ENCODE results near the gene ESRRB. TPM values are rescaled to one million over a fixed set of nuclear protein-coding genes. Genes with fewer than 3 reads are reported as not detected.

Gene ESRRB
- total RNA-seq, 2 donors from 2014 or later = 1.1 to 1.2 TPM

GRCh38 chr14:76428611-76429010 is 52.7 kb downstream of the ESRRB start:
- no peak for TF ChIP-seq CTCF (conservative IDR thresholded peaks at IDR 0.05)
- Mint-ChIP-seq H3K4me1 (peaks cover 11% of the 10 kb centered on the region), H3K27me3 (ENCODE audit: insufficient read depth) (peaks cover 6% of the 10 kb centered on the region), H3K9me3 (peaks cover 2% of the 10 kb centered on the region), H3K27ac (no peak overlapping the region), H3K4me3 (no peak overlapping the region), H3K36me3 (ENCODE audit: low read depth) (no peaks in the 10 kb centered on the region)
- 92 to 95% methylated on average over 5 to 7 of the region's 7 CpGs for WGBS, 2 experiments (ENCODE audit: insufficient coverage in 1 of 2, insufficient read length in 1 of 2)
- no peaks in the 10 kb centered on the region for H3K27me3 ChIP-seq (ENCODE audit: control insufficient read depth, insufficient read depth, low read length, poor library complexity, severe bottlenecking)
- no peaks in the 10 kb centered on the region for H3K36me3 ChIP-seq (ENCODE audit: control insufficient read depth, insufficient read depth, low read length)
- no peak overlapping the region for H3K27ac ChIP-seq (ENCODE audit: low read depth, low read length)
- H3K4me3 ChIP-seq (ENCODE audit: low read length) = no peak overlapping the region
- H3K9ac ChIP-seq (ENCODE audit: extremely low read depth, low read length, poor library complexity, severe bottlenecking) = no peak overlapping the region
- no peaks in the 10 kb centered on the region for H3K4me1 ChIP-seq (ENCODE audit: control insufficient read depth, insufficient read depth, low read length)
- no peaks in the 10 kb centered on the region for H3K9me3 ChIP-seq (ENCODE audit: control insufficient read depth, low read length)
- DNase-seq = no peak

- peaks cover 8% of the 10 kb centered on the region for H3K4me1 Mint-ChIP-seq
- H3K9me3 Mint-ChIP-seq = peaks cover 2% of the 10 kb centered on the region
- no peaks in the 10 kb centered on the region for H3K27me3 ChIP-seq (ENCODE audit: control insufficient read depth, insufficient read depth, low read length, poor library complexity, severe bottlenecking)
- H3K4me3 ChIP-seq (ENCODE audit: low read length) = no peak overlapping the region
- TF ChIP-seq CTCF (conservative IDR thresholded peaks at IDR 0.05) = no peak
- H3K9ac ChIP-seq (ENCODE audit: extremely low read depth, low read length, poor library complexity, severe bottlenecking) = no peak overlapping the region
- H3K9me3 ChIP-seq (ENCODE audit: control insufficient read depth, low read length) = no peaks in the 10 kb centered on the region
- WGBS, 2 experiments (ENCODE audit: insufficient coverage in 1 of 2, insufficient read length in 1 of 2) = 100% methylated on average over 1 of the region's 1 CpG; no CpG with 5 or more reads in 1 of the 2 experiments
- no peak for DNase-seq
- peaks cover 2% of the 10 kb centered on the region for H3K4me1 ChIP-seq (ENCODE audit: control insufficient read depth, insufficient read depth, low read length)
- H3K27ac ChIP-seq (ENCODE audit: low read depth, low read length) = no peak overlapping the region
- peaks cover 6% of the 10 kb centered on the region for H3K27me3 Mint-ChIP-seq (ENCODE audit: insufficient read depth)
- no peaks in the 10 kb centered on the region for H3K36me3 Mint-ChIP-seq (ENCODE audit: low read depth)
- no peak overlapping the region for H3K4me3 Mint-ChIP-seq
- no peaks in the 10 kb centered on the region for H3K36me3 ChIP-seq (ENCODE audit: control insufficient read depth, insufficient read depth, low read length)
- no peak overlapping the region for H3K27ac Mint-ChIP-seq
Measured at GRCh38 chr14:76430017-76430416, 54.1 kb downstream of the ESRRB start.

GRCh38 chr14:76430475-76430980 is 54.6 kb downstream of the ESRRB start:
- H3K9me3 ChIP-seq (ENCODE audit: control insufficient read depth, low read length) = no peaks in the 10 kb centered on the region
- Mint-ChIP-seq H3K27ac (no peak overlapping the region), H3K4me3 (no peak overlapping the region), H3K27me3 (ENCODE audit: insufficient read depth) (peaks cover 6% of the 10 kb centered on the region), H3K9me3 (peaks cover 2% of the 10 kb centered on the region), H3K4me1 (peaks cover 8% of the 10 kb centered on the region), H3K36me3 (ENCODE audit: low read depth) (no peaks in the 10 kb centered on the region)
- no peak for DNase-seq
- no peak overlapping the region for H3K4me3 ChIP-seq (ENCODE audit: low read length)
- no peaks in the 10 kb centered on the region for H3K36me3 ChIP-seq (ENCODE audit: control insufficient read depth, insufficient read depth, low read length)
- H3K4me1 ChIP-seq (ENCODE audit: control insufficient read depth, insufficient read depth, low read length) = peaks cover 2% of the 10 kb centered on the region
- H3K9ac ChIP-seq (ENCODE audit: extremely low read depth, low read length, poor library complexity, severe bottlenecking) = no peak overlapping the region
- no peaks in the 10 kb centered on the region for H3K27me3 ChIP-seq (ENCODE audit: control insufficient read depth, insufficient read depth, low read length, poor library complexity, severe bottlenecking)
- no peak overlapping the region for H3K27ac ChIP-seq (ENCODE audit: low read depth, low read length)
- TF ChIP-seq CTCF (conservative IDR thresholded peaks at IDR 0.05) = no peak
- 81 to 83% methylated on average over 2 to 4 of the region's 4 CpGs for WGBS, 2 experiments (ENCODE audit: insufficient coverage in 1 of 2, insufficient read length in 1 of 2)
